Measurements from ENCODE around the gene FOLR3. TPM values are rescaled to one million over a fixed set of nuclear protein-coding genes. Genes with fewer than 3 reads are reported as not detected.

FOLR3 gene
- total RNA-seq, 4 donors from 2014 or later, result not detected

DNA sequence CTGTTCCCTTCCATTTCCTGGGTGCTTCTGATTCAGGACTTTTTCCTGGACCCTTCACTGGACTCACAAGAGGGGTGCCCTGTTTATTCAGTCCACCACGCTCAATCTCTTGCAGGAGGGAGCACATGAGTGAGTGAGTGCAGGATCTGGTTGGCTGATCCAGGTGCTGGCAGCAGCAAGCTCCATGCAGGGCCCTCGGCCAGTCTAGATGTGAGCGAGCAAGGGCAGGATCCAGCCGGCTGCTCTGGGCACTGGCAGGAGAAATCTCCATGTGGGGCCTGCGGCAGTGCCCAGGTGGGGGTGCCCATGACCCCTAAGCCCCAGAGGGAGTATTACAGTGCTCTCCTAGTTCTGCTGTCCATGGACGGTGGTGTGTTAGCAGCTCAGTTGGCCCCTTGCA lies 11.5 kb upstream of the FOLR3 start:
- no peaks in the 10 kb centered on the region for H3K36me3 ChIP-seq
- no peak for DNase-seq
- TF ChIP-seq POLR2A (IDR thresholded peaks at IDR 0.05), result no peak
- TF ChIP-seq, protein P1, sequence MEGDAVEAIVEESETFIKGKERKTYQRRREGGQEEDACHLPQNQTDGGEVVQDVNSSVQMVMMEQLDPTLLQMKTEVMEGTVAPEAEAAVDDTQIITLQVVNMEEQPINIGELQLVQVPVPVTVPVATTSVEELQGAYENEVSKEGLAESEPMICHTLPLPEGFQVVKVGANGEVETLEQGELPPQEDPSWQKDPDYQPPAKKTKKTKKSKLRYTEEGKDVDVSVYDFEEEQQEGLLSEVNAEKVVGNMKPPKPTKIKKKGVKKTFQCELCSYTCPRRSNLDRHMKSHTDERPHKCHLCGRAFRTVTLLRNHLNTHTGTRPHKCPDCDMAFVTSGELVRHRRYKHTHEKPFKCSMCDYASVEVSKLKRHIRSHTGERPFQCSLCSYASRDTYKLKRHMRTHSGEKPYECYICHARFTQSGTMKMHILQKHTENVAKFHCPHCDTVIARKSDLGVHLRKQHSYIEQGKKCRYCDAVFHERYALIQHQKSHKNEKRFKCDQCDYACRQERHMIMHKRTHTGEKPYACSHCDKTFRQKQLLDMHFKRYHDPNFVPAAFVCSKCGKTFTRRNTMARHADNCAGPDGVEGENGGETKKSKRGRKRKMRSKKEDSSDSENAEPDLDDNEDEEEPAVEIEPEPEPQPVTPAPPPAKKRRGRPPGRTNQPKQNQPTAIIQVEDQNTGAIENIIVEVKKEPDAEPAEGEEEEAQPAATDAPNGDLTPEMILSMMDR (IDR thresholded peaks at IDR 0.05), result no peak
- no peak overlapping the region for H3K27ac ChIP-seq
- no peak overlapping the region for H3K4me3 ChIP-seq
- no peaks in the 10 kb centered on the region for H3K4me1 ChIP-seq
- H3K9me3 ChIP-seq, result no peaks in the 10 kb centered on the region
- H3K27me3 ChIP-seq, result no peaks in the 10 kb centered on the region

DNA sequence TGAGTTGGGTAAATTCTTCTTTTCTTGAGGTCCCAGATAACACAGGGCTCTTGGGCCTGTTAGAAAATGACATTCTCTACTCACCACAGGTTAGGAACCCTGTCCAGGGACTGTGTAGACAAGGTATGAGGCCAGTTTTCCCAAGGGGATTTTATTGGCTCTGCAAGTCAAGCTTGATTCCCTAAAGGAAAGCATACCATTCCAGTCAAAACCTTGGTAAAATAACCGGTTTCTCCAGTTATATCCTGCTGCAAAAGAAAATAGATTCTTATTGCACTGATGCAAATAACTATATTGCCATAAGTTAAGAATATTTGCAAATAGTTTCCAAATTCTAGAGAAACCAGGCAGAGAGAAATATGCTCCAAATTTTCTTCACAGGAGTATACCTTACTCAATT lies 9.6 kb upstream of the FOLR3 start:
- Histone ChIP-seq H3K27ac (no peak overlapping the region), H3K36me3 (no peaks in the 10 kb centered on the region), H3K27me3 (no peaks in the 10 kb centered on the region), H3K9me3 (no peaks in the 10 kb centered on the region), H3K4me1 (no peaks in the 10 kb centered on the region), H3K4me3 (no peak overlapping the region)
- no peak for DNase-seq
- TF ChIP-seq POLR2A (IDR thresholded peaks at IDR 0.05), result no peak
- TF ChIP-seq, protein P1 (IDR thresholded peaks at IDR 0.05), result no peak

DNA sequence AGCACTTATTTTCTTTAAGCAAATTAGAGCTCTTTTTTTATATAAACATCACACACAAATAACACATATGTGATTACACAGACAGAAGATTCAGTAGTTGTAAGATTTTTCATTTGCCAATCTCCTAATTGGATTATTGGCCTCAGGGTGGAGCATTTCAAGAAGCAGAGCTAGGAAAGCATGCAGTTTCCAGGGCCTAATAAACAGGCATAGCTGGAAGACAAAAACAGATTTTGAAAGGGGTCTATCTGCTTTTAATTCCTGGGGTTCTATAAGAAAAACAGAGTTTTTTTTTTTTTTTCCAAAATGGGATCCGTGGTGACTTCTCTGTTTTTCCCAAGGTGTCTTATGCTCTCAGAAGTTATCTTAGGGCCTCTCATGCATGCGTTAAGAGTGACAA lies 7.6 kb upstream of the FOLR3 start:
- TF ChIP-seq, protein P1 (IDR thresholded peaks at IDR 0.05), result no peak
- TF ChIP-seq POLR2A (IDR thresholded peaks at IDR 0.05), result no peak
- H3K9me3 ChIP-seq, result no peaks in the 10 kb centered on the region
- no peak overlapping the region for H3K4me3 ChIP-seq
- H3K36me3 ChIP-seq, result no peaks in the 10 kb centered on the region
- no peak overlapping the region for H3K27ac ChIP-seq
- DNase-seq, result no peak
- H3K4me1 ChIP-seq, result no peaks in the 10 kb centered on the region
- H3K27me3 ChIP-seq, result no peaks in the 10 kb centered on the region

DNA sequence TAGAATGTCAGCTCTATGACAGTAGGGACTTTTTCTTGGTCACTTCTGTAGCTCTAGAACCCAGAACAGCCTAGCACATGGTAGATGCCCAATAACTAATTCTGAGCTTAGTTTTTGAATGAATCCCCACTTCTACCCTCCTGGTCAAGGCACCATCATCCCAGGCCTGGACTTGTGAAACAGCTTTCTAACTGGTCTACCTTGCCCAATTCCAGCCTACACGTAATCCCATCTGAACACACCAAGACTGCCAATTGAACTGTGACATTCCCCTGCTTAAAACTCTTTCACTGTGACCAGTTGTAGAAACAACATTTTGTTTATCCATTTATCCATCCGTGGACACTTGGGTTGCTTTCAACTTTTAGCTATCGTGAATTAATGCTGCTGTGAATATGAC lies 6.1 kb upstream of the FOLR3 start:
- TF ChIP-seq, protein P1 (IDR thresholded peaks at IDR 0.05), result no peak
- no peak for TF ChIP-seq POLR2A (IDR thresholded peaks at IDR 0.05)
- no peak for DNase-seq
- H3K36me3 ChIP-seq, result no peaks in the 10 kb centered on the region
- no peak overlapping the region for H3K4me3 ChIP-seq
- H3K9me3 ChIP-seq, result no peaks in the 10 kb centered on the region
- H3K27me3 ChIP-seq, result no peaks in the 10 kb centered on the region
- no peaks in the 10 kb centered on the region for H3K4me1 ChIP-seq
- no peak overlapping the region for H3K27ac ChIP-seq

DNA sequence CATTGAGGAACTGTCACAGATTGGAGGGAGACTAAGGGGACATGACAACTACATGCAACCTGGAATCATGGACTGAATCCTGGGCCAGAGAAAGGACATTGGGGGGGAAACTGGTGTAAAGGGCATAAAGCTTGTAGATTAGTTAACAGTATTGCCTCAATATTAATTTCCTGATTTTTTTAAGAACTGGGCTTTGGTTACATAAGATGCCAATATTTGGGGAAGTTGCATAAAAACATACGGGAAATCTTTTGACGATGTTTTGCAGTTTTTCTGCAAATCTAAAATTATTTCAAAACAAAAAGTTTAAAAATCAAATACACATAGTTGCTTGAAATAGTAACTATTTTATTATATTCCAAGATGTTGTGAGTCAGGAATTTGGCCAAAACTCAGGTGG lies 2.9 kb upstream of the FOLR3 start:
- H3K9me3 ChIP-seq, result no peaks in the 10 kb centered on the region
- TF ChIP-seq POLR2A (IDR thresholded peaks at IDR 0.05), result no peak
- TF ChIP-seq, protein P1 (IDR thresholded peaks at IDR 0.05), result no peak
- H3K36me3 ChIP-seq, result no peaks in the 10 kb centered on the region
- H3K27me3 ChIP-seq, result no peaks in the 10 kb centered on the region
- H3K27ac ChIP-seq, result no peak overlapping the region
- no peak overlapping the region for H3K4me3 ChIP-seq
- no peaks in the 10 kb centered on the region for H3K4me1 ChIP-seq
- no peak for DNase-seq
